GM12892 (cell line): ENCODE data around the gene TMEM100.

Experiments used
- POLR2A ChIP-seq: IDR thresholded peaks from 2 replicates; pipeline ENCODE4 v1.6.1; 2011; ENCODE audit warnings: low read depth, low read length, control low read depth
- POLR2AphosphoS5 ChIP-seq: IDR thresholded peaks from 2 replicates; pipeline ENCODE4 v1.6.1; 2011; ENCODE audit warnings: low read depth, low read length, control low read depth
- TAF1 ChIP-seq: IDR thresholded peaks from 2 replicates; pipeline ENCODE4 v1.6.1; 2011; ENCODE audit warnings: low read depth, mild to moderate bottlenecking, control low read depth, low read length, borderline replicate concordance

GRCh38 chr17:55728361-55728760 lies 5.7 kb upstream of the TMEM100 start:
- TF ChIP-seq POLR2A (no peak), TAF1 (no peak), POLR2AphosphoS5 (no peak)
